Transverse colon (tissue), 4 donors: Measurements from ENCODE around the gene PFKFB3. TPM values are rescaled to one million over a fixed set of nuclear protein-coding genes. Genes with fewer than 3 reads are reported as not detected.

Experiments used
- DNase-seq: peaks from one replicate; pipeline ENCODE4 v3.0.0-alpha.2; 2019
- H3K27ac ChIP-seq, 4 donors: fragments of 200-600 bp; sonication (generic); 2 replicates each; pipeline ENCODE4 v1.5.1; 2016 to 2018; ENCODE audit warnings: inconsistent platforms in 4 of 4
- H3K27me3 ChIP-seq: fragments of 200-600 bp; sonication (generic); 2 replicates; pipeline ENCODE4 v1.5.1; 2017; ENCODE audit warnings: inconsistent platforms
- H3K36me3 ChIP-seq, 4 donors: fragments of 200-600 bp; sonication (generic); 2 replicates each; pipeline ENCODE4 v1.5.1; 2017 to 2019; ENCODE audit warnings: inconsistent platforms in 4 of 4
- H3K4me1 ChIP-seq, 4 donors: fragments of 200-600 bp; sonication (generic); 2 replicates each; pipeline ENCODE4 v1.5.1; 2017 to 2020; ENCODE audit warnings: inconsistent platforms in 4 of 4
- H3K4me3 ChIP-seq, 4 donors: fragments of 200-600 bp; sonication (generic); 1 replicate in 1 of 4; 2 replicates in 3 of 4; pipeline versions ENCODE4 v1.5.1 to v1.6.1; 2017 to 2019; ENCODE audit warnings: inconsistent platforms in 4 of 4
- H3K9me3 ChIP-seq, 2 donors: fragments of 200-600 bp; sonication (generic); 2 replicates each; pipeline ENCODE4 v1.5.1; 2017 to 2019; ENCODE audit warnings: inconsistent platforms in 2 of 2
- CTCF ChIP-seq, 5 experiments: fragments of 200-600 bp in 3 of 5; fragments of 450-650 bp in 2 of 5; sonication (generic) in 3 of 5; IDR thresholded peaks; 1 replicate in 2 of 5; 2 replicates in 3 of 5; pipeline ENCODE4 v1.5.1; 2016 to 2017; ENCODE audit warnings: antibody characterized with exemption in 5 of 5, inconsistent platforms in 3 of 5, mild to moderate bottlenecking in 2 of 5, moderate library complexity in 1 of 5
- EP300 ChIP-seq: sonication (generic); formaldehyde crosslinking; IDR thresholded peaks from one replicate; pipeline ENCODE4 v1.6.1; 2017; ENCODE audit warnings: antibody characterized with exemption, low read depth
- POLR2A ChIP-seq: fragments of 450-650 bp; IDR thresholded peaks from one replicate; pipeline ENCODE4 v1.6.1; 2016; ENCODE audit warnings: antibody characterized with exemption, mild to moderate bottlenecking, moderate library complexity
- POLR2AphosphoS5 ChIP-seq, 3 donors: sonication (generic); formaldehyde crosslinking; IDR thresholded peaks; one replicate each; pipeline ENCODE4 v1.6.1; 2016; ENCODE audit warnings: antibody characterized with exemption in 3 of 3
- WGBS, 2 donors: methylation state at CpG; one replicate each; pipeline ENCODE4 v1.1.5; 2018; ENCODE audit warnings: low coverage in 1 of 2; 5-methylcytosine and 5-hydroxymethylcytosine counted together
- in situ Hi-C, 4 donors: fragments of 200-750 bp; cut with MboI; loops; one replicate each; pipeline versions ENCODE4 v1.15.0 to v1.15.1; 2017; ENCODE audit warnings: low sequenced_read_pairs in 3 of 4, low pct_ligation_motif_present in 1 of 4, low pct_unique_long_range_greater_than_20kb in 1 of 4
- intact Hi-C: fragments of 100-400 bp; cut with DNase I; formaldehyde crosslinking; loops from one replicate; pipeline ENCODE4 v1.15.1; 2023; ENCODE audit warnings: low total_unique reads
- total RNA-seq, 4 donors: library from RNA; depleted of rRNA; stranded (reverse); fragments of >200 nt; gene quantifications; one replicate each; pipeline ENCODE4 v1.1.0, GENCODE V29; 2016

Gene PFKFB3
- total RNA-seq, result 10 to 100 TPM; 16.9 to 29.9 (median 20.2) TPM

GRCh38 chr10:6202684-6203330 lies at the start of gene PFKFB3:
PFKFB3 (plus strand) TSS chr10:6202932; CDS start chr10:6203261, 329 bp downstream.
- WGBS, 2 donors, result 1% methylated on average over 41 of the region's 75 CpGs; no CpG with 5 or more reads in 1 of the 2 donors
- in situ Hi-C loops (loop anchor here in 2 of 4 donors (10.0 kb wide), 2 partner anchors 58 to 88 kb away; no protein-coding TSS in a partner anchor), intact Hi-C loops (loop anchor here (1.0 to 5.0 kb wide), 4 partner anchors 41 to 198 kb away; partner anchors contain the start of gene RBM17)
- peak within 1 kb of the TSS; percentile 91 to 100 (median 93) for H3K27ac ChIP-seq
- H3K27me3 ChIP-seq, result no peaks in the 10 kb centered on the region
- H3K9me3 ChIP-seq, result no peaks in the 10 kb centered on the region
- DNase-seq, result peak; percentile 95
- peak within 1 kb of the TSS; percentile 52 to 96 (median 62) for H3K4me3 ChIP-seq
- TF ChIP-seq POLR2A (peak; percentile 96), EP300 (no peak), CTCF (IDR thresholded peaks at IDR 0.05) (peak; percentile 96 to 99 (median 98)), POLR2AphosphoS5 (IDR thresholded peaks at IDR 0.05) (peak; percentile 99 to 100 (median 99))
- H3K36me3 ChIP-seq, result no peaks in the 10 kb centered on the region
- peaks cover 15 to 35% (median 32%) of the 10 kb centered on the region in 4 donors for H3K4me1 ChIP-seq

GRCh38 chr10:6153845-6154244 lies 48.9 kb upstream of the PFKFB3 start:
- H3K36me3 ChIP-seq, result no peaks in the 10 kb centered on the region
- H3K27ac ChIP-seq, result no peak overlapping the region
- no peaks in the 10 kb centered on the region for H3K27me3 ChIP-seq
- DNase-seq, result no peak
- TF ChIP-seq POLR2AphosphoS5 (IDR thresholded peaks at IDR 0.05) (no peak), POLR2A (no peak), EP300 (no peak), CTCF (IDR thresholded peaks at IDR 0.05) (no peak)
- no peak overlapping the region for H3K4me3 ChIP-seq
- WGBS, 2 donors, result 84 to 97% methylated on average over 5 to 7 of the region's 7 CpGs
- no peaks in the 10 kb centered on the region for H3K9me3 ChIP-seq
- in situ Hi-C loops, result no loop called here
- peaks cover 0 to 8% (median 3%) of the 10 kb centered on the region in 4 donors for H3K4me1 ChIP-seq
- intact Hi-C loops, result no loop called here

- DNase-seq, result no peak
- H3K4me1 ChIP-seq, result peaks cover 0 to 8% (median 3%) of the 10 kb centered on the region in 4 donors
- H3K9me3 ChIP-seq, result no peaks in the 10 kb centered on the region
- in situ Hi-C loops, result no loop called here
- intact Hi-C loops, result no loop called here
- TF ChIP-seq POLR2A (no peak), EP300 (no peak), CTCF (IDR thresholded peaks at IDR 0.05) (no peak), POLR2AphosphoS5 (IDR thresholded peaks at IDR 0.05) (no peak)
- no peaks in the 10 kb centered on the region for H3K36me3 ChIP-seq
- WGBS, 2 donors, result 97% methylated on average over 14 of the region's 14 CpGs; no CpG with 5 or more reads in 1 of the 2 donors
- H3K27me3 ChIP-seq, result no peaks in the 10 kb centered on the region
- H3K27ac ChIP-seq, result no peak overlapping the region
- no peak overlapping the region for H3K4me3 ChIP-seq
Observed at GRCh38 chr10:6154566-6154965, 48.2 kb upstream of the PFKFB3 start.

GRCh38 chr10:6158276-6158675 lies 44.5 kb upstream of the PFKFB3 start:
- Histone ChIP-seq H3K9me3 (no peaks in the 10 kb centered on the region), H3K27me3 (no peaks in the 10 kb centered on the region), H3K4me1 (peaks cover 8 to 10% (median 9%) of the 10 kb centered on the region in 4 donors), H3K36me3 (no peaks in the 10 kb centered on the region), H3K27ac (peak overlapping the region; percentile 52 to 67 (median 58)), H3K4me3 (no peak overlapping the region)
- no peak for TF ChIP-seq EP300
- no peak for TF ChIP-seq POLR2A
- TF ChIP-seq CTCF (IDR thresholded peaks at IDR 0.05), result no peak
- no peak for TF ChIP-seq POLR2AphosphoS5 (IDR thresholded peaks at IDR 0.05)
- intact Hi-C loops (no loop called here), in situ Hi-C loops (no loop called here)
- DNase-seq, result no peak
- 88 to 98% methylated on average over 6 to 7 of the region's 7 CpGs for WGBS, 2 donors
